Gastroesophageal sphincter (tissue), 4 donors: Measurements from ENCODE around the gene CALR3. TPM values are rescaled to one million over a fixed set of nuclear protein-coding genes. Genes with fewer than 3 reads are reported as not detected.
"Not testable (repeated sequence)": the region's sequence is repeated elsewhere in the genome, so short reads cannot be mapped to it uniquely, and the experiment has no call there.

Experiments used
- ATAC-seq: fragments of 150-250 bp; one replicate; pipeline ENCODE4 v1.9.1; 2016; ENCODE audit warnings: mild to moderate bottlenecking, moderate library complexity
- H3K27ac ChIP-seq, 4 donors: fragments of 200-600 bp; sonication (generic) in 3 of 4; 1 replicate in 3 of 4; 2 replicates in 1 of 4; pipeline ENCODE4 v1.5.1; 2016 to 2019
- H3K27me3 ChIP-seq: fragments of 200-600 bp; sonication (generic); one replicate; pipeline ENCODE4 v1.5.1; 2019
- H3K36me3 ChIP-seq, 2 donors: fragments of 200-600 bp; sonication (generic); one replicate each; pipeline ENCODE4 v1.5.1; 2019; ENCODE audit warnings: control low read depth in 1 of 2
- H3K4me1 ChIP-seq, 3 donors: fragments of 200-600 bp; sonication (generic); 1 replicate in 2 of 3; 2 replicates in 1 of 3; pipeline ENCODE4 v1.5.1; 2016 to 2019; ENCODE audit warnings: control low read depth in 2 of 3
- H3K4me3 ChIP-seq, 2 donors: fragments of 200-600 bp; sonication (generic); one replicate each; pipeline ENCODE4 v1.5.1; 2019; ENCODE audit warnings: mild to moderate bottlenecking in 1 of 2, moderate library complexity in 1 of 2
- H3K9me3 ChIP-seq, 3 donors: fragments of 200-600 bp; sonication (generic); one replicate each; pipeline ENCODE4 v1.5.1; 2017 to 2019; ENCODE audit warnings: control low read depth in 2 of 3
- CTCF ChIP-seq, 4 experiments: fragments of 200-600 bp in 2 of 4; fragments of 450-650 bp in 2 of 4; sonication (generic) in 1 of 4; IDR thresholded peaks; one replicate each; pipeline ENCODE4 v1.5.1; 2017 to 2019; ENCODE audit warnings: antibody characterized with exemption in 4 of 4, mild to moderate bottlenecking in 2 of 4, moderate library complexity in 2 of 4
- EP300 ChIP-seq: sonication (generic); formaldehyde crosslinking; IDR thresholded peaks from one replicate; pipeline ENCODE4 v1.6.1; 2017; ENCODE audit warnings: antibody characterized with exemption, mild to moderate bottlenecking
- POLR2A ChIP-seq, 2 donors: fragments of 450-650 bp; IDR thresholded peaks; one replicate each; pipeline ENCODE4 v1.6.1; 2017; ENCODE audit warnings: antibody characterized with exemption in 2 of 2, mild to moderate bottlenecking in 2 of 2, moderate library complexity in 1 of 2
- POLR2AphosphoS5 ChIP-seq: sonication (generic); formaldehyde crosslinking; IDR thresholded peaks from one replicate; pipeline ENCODE4 v1.6.1; 2017; ENCODE audit warnings: antibody characterized with exemption
- WGBS, 2 donors: methylation state at CpG; one replicate each; pipeline ENCODE4 v1.1.5; 2018; ENCODE audit warnings: low coverage in 1 of 2; 5-methylcytosine and 5-hydroxymethylcytosine counted together
- total RNA-seq, 4 donors: library from RNA; depleted of rRNA; stranded (reverse); fragments of >200 nt; gene quantifications; one replicate each; pipeline ENCODE4 v1.1.0, GENCODE V29; 2016

Gene CALR3
- total RNA-seq, 4 donors from 2014 or later = not detected

GRCh38 chr19:16518483-16519229 is 22.7 kb upstream of the CALR3 start:
- Histone ChIP-seq H3K27me3 (no peaks in the 10 kb centered on the region), H3K4me1 (no peaks in the 10 kb centered on the region), H3K9me3 (no peaks in the 10 kb centered on the region), H3K27ac (no peak overlapping the region), H3K36me3 (peaks cover 0 to 100% of the 10 kb centered on the region in 2 donors), H3K4me3 (no peak overlapping the region)
- 73 to 84% methylated on average over 3 to 7 of the region's 33 CpGs for WGBS, 2 donors
- no peak for ATAC-seq
- no peak for TF ChIP-seq POLR2A (IDR thresholded peaks at IDR 0.05)
- TF ChIP-seq EP300 = no peak
- no peak for TF ChIP-seq POLR2AphosphoS5
- no peak for TF ChIP-seq CTCF (IDR thresholded peaks at IDR 0.05)

- WGBS, 2 donors = 77 to 78% methylated on average over 2 to 3 of the region's 14 CpGs
- Histone ChIP-seq H3K27me3 (no peaks in the 10 kb centered on the region), H3K27ac (no peak overlapping the region), H3K9me3 (no peaks in the 10 kb centered on the region), H3K4me1 (no peaks in the 10 kb centered on the region), H3K36me3 (peaks cover 0 to 100% of the 10 kb centered on the region in 2 donors), H3K4me3 (no peak overlapping the region)
- no peak for TF ChIP-seq POLR2AphosphoS5
- no peak for ATAC-seq
Observed at GRCh38 chr19:16518061-16518460, 22.1 kb upstream of the CALR3 start.

- H3K36me3 ChIP-seq = peaks cover 0 to 100% of the 10 kb centered on the region in 2 donors
- no peak for ATAC-seq
- 76% methylated on average over 9 of the region's 14 CpGs; no CpG with 5 or more reads in 1 of the 2 donors for WGBS, 2 donors
Observed at GRCh38 chr19:16516923-16517610, 21.1 kb upstream of the CALR3 start.

GRCh38 chr19:16516381-16516780 is 20.4 kb upstream of the CALR3 start:
- no peak for ATAC-seq
- Histone ChIP-seq H3K4me3 (no peak overlapping the region), H3K27ac (no peak overlapping the region), H3K36me3 (peaks cover 0 to 99% of the 10 kb centered on the region in 2 donors), H3K4me1 (no peaks in the 10 kb centered on the region), H3K9me3 (no peaks in the 10 kb centered on the region), H3K27me3 (no peaks in the 10 kb centered on the region)
- TF ChIP-seq EP300 = no peak
- TF ChIP-seq POLR2AphosphoS5 = no peak
- no peak for TF ChIP-seq POLR2A (IDR thresholded peaks at IDR 0.05)
- TF ChIP-seq CTCF (IDR thresholded peaks at IDR 0.05) = no peak
- WGBS, 2 donors = 79 to 91% methylated on average over 10 to 11 of the region's 15 CpGs

More at GRCh38 chr19:16516923-16517610, 21.1 kb upstream of the CALR3 start:
- H3K4me1 ChIP-seq = no peaks in the 10 kb centered on the region
- no peaks in the 10 kb centered on the region for H3K9me3 ChIP-seq
- H3K27ac ChIP-seq = no peak overlapping the region
- H3K27me3 ChIP-seq = no peaks in the 10 kb centered on the region
- TF ChIP-seq EP300 (no peak), POLR2A (IDR thresholded peaks at IDR 0.05) (no peak), CTCF (IDR thresholded peaks at IDR 0.05) (no peak), POLR2AphosphoS5 (no peak)
- no peak overlapping the region for H3K4me3 ChIP-seq

GRCh38 chr19:16514383-16515019 is 18.5 kb upstream of the CALR3 start:
- peaks cover 0 to 99% of the 10 kb centered on the region in 2 donors for H3K36me3 ChIP-seq
- ATAC-seq = no peak

GRCh38 chr19:16512611-16513010 is 16.6 kb upstream of the CALR3 start:
- H3K27me3 ChIP-seq, H3K4me3 ChIP-seq, H3K27ac ChIP-seq, ATAC-seq, H3K9me3 ChIP-seq: not testable (repeated sequence)
- Histone ChIP-seq H3K4me1 (peaks cover 0 to 22% (median 8%) of the 10 kb centered on the region in 3 donors), H3K36me3 (peaks cover 0 to 99% of the 10 kb centered on the region in 2 donors)
- WGBS, 2 donors = 91% methylated on average over 10 of the region's 10 CpGs; no CpG with 5 or more reads in 1 of the 2 donors

More at GRCh38 chr19:16514383-16515019, 18.5 kb upstream of the CALR3 start:
- H3K4me3 ChIP-seq = no peak overlapping the region
- no peak overlapping the region for H3K27ac ChIP-seq
- no peaks in the 10 kb centered on the region for H3K27me3 ChIP-seq
- peaks cover 0 to 14% (median 6%) of the 10 kb centered on the region in 3 donors for H3K4me1 ChIP-seq
- TF ChIP-seq POLR2AphosphoS5 (no peak), CTCF (IDR thresholded peaks at IDR 0.05) (no peak), EP300 (no peak), POLR2A (IDR thresholded peaks at IDR 0.05) (no peak)
- WGBS, 2 donors = 92 to 100% methylated on average over 4 to 7 of the region's 24 CpGs
- no peaks in the 10 kb centered on the region for H3K9me3 ChIP-seq
